ENCODE results near the gene PRPF40A.

DNA sequence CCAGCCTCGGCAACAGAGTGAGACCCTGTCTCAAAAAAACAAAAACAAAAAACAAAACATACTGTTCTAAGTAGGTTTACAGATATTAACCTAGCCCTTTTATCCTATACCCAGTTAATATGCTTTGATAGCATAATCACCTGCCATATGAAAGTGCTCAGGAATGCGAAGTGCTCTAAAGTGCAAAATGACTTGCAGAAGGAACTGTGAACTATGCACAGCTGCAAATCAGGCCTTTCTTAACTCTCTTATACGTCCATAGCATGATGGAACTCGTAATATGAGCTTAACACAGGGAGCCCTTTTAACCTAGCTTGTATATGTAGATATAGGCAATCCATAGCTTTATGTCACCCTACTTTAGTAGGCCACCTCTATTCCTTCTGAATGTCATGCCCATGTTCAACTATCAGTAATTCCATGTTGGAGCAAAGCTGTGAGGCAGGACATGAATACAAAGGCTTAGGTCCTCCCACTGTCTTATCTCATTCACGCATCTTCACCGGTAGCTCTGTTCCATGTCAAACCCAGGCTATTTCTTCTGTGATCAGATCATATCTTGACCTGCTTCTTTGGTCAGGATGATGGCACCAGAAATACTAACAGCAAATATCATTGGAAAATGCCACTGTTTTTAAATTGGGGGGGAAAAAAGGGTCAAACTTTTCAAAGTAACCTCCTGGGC, 72.9 kb downstream of the PRPF40A start:
- no peak for TF ChIP-seq POLR2A (IDR thresholded peaks at IDR 0.05; ENCODE audit: low read depth, low read length)
- no peak for TF ChIP-seq POU2F2 (IDR thresholded peaks at IDR 0.05; ENCODE audit: low read depth, low read length)
- TF ChIP-seq POLR2AphosphoS5 (IDR thresholded peaks at IDR 0.05; ENCODE audit: low read depth, low read length): no peak
- TF ChIP-seq TAF1 (IDR thresholded peaks at IDR 0.05; ENCODE audit: low read depth, low read length): no peak

Measured in GM12891 (cell line).